Upper lobe of left lung (tissue), 4 donors: ENCODE results near the gene CMTM2.

Source experiments
- POLR2A ChIP-seq, 4 donors: fragments of 450-650 bp; IDR thresholded peaks; one replicate each; pipeline ENCODE4 v1.5.1; 2016 to 2017; ENCODE audit warnings: antibody characterized with exemption in 4 of 4, mild to moderate bottlenecking in 2 of 4
- POLR2AphosphoS5 ChIP-seq, 2 donors: sonication (generic); formaldehyde crosslinking; IDR thresholded peaks; one replicate each; pipeline ENCODE4 v1.5.1; 2017; ENCODE audit warnings: antibody characterized with exemption in 2 of 2

GRCh38 chr16:66616169-66616568, 36.9 kb downstream of the CMTM2 start:
- TF ChIP-seq POLR2A (IDR thresholded peaks at IDR 0.05) (no peak), POLR2AphosphoS5 (IDR thresholded peaks at IDR 0.05) (no peak)
